Ascending aorta (tissue), 2 donors: Measurements from ENCODE around the gene DCHS1. TPM values are rescaled to one million over a fixed set of nuclear protein-coding genes. Genes with fewer than 3 reads are reported as not detected.

Experiments used
- DNase-seq, 2 donors: peaks; one replicate each; pipeline ENCODE4 v3.0.0-alpha.2; 2019; ENCODE audit warnings: low spot score in 2 of 2
- H3K27ac ChIP-seq, 2 donors: fragments of 200-600 bp; sonication (generic); one replicate each; pipeline ENCODE4 v1.5.1; 2016 to 2017; ENCODE audit warnings: mild to moderate bottlenecking in 1 of 2
- H3K27me3 ChIP-seq: fragments of 200-600 bp; sonication (generic); one replicate; pipeline ENCODE4 v1.5.1; 2017
- H3K36me3 ChIP-seq, 2 donors: fragments of 200-600 bp; sonication (generic); one replicate each; pipeline ENCODE4 v1.5.1; 2016
- H3K4me1 ChIP-seq, 2 donors: fragments of 200-600 bp; sonication (generic); one replicate each; pipeline ENCODE4 v1.5.1; 2016 to 2017; ENCODE audit warnings: mild to moderate bottlenecking in 1 of 2
- H3K4me3 ChIP-seq, 2 donors: fragments of 200-600 bp; sonication (generic); one replicate each; pipeline ENCODE4 v1.5.1; 2016 to 2017; ENCODE audit warnings: mild to moderate bottlenecking in 1 of 2
- H3K9me3 ChIP-seq, 2 donors: fragments of 200-600 bp; sonication (generic); one replicate each; pipeline ENCODE4 v1.5.1; 2016
- intact Hi-C: fragments of 100-400 bp; cut with DNase I; formaldehyde crosslinking; loops from one replicate; pipeline ENCODE4 v1.15.1; 2023
- total RNA-seq: library from RNA; depleted of rRNA; stranded (reverse); fragments of >200 nt; gene quantifications from one replicate; pipeline ENCODE4 v1.1.0, GENCODE V29; 2016
- TF ChIP-seq, protein P1 (sequence below), 3 experiments: fragments of 200-600 bp in 2 of 3; fragments of 450-650 bp in 1 of 3; sonication (generic) in 2 of 3; IDR thresholded peaks; one replicate each; pipeline ENCODE4 v1.5.1; 2016 to 2019; ENCODE audit warnings: antibody characterized with exemption in 3 of 3, mild to moderate bottlenecking in 1 of 3, moderate library complexity in 1 of 3

DCHS1 gene
- total RNA-seq, 1 donor from 2014 or later: 58.0 TPM

- intact Hi-C loops: loop anchor here (5.0 kb wide), 2 partner anchors 293 to 373 kb away; partner anchors contain the start of gene CNGA4
- H3K27ac ChIP-seq: peak overlapping the region; percentile 95 to 97
- H3K4me3 ChIP-seq: peak overlapping the region in 1 of 2 donors; percentile 95
- DNase-seq: no peak
- no peaks in the 10 kb centered on the region for H3K27me3 ChIP-seq
- peaks cover 43 to 50% of the 10 kb centered on the region in 2 donors for H3K36me3 ChIP-seq
- no peaks in the 10 kb centered on the region for H3K9me3 ChIP-seq
- TF ChIP-seq, protein P1, sequence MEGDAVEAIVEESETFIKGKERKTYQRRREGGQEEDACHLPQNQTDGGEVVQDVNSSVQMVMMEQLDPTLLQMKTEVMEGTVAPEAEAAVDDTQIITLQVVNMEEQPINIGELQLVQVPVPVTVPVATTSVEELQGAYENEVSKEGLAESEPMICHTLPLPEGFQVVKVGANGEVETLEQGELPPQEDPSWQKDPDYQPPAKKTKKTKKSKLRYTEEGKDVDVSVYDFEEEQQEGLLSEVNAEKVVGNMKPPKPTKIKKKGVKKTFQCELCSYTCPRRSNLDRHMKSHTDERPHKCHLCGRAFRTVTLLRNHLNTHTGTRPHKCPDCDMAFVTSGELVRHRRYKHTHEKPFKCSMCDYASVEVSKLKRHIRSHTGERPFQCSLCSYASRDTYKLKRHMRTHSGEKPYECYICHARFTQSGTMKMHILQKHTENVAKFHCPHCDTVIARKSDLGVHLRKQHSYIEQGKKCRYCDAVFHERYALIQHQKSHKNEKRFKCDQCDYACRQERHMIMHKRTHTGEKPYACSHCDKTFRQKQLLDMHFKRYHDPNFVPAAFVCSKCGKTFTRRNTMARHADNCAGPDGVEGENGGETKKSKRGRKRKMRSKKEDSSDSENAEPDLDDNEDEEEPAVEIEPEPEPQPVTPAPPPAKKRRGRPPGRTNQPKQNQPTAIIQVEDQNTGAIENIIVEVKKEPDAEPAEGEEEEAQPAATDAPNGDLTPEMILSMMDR (IDR thresholded peaks at IDR 0.05): no peak
- H3K4me1 ChIP-seq: peaks cover 25 to 46% of the 10 kb centered on the region in 2 donors
Measured at GRCh38 chr11:6610591-6610990, 45.0 kb downstream of the DCHS1 start.

GRCh38 chr11:6609502-6610015 is 46.0 kb downstream of the DCHS1 start:
- peak overlapping the region; percentile 95 to 97 for H3K27ac ChIP-seq
- intact Hi-C loops: loop anchor here (5.0 to 10.0 kb wide), 3 partner anchors 292 to 1375 kb away; partner anchors contain the start of genes CNGA4 and EIF3F
- peaks cover 34 to 39% of the 10 kb centered on the region in 2 donors for H3K36me3 ChIP-seq
- DNase-seq: no peak
- no peaks in the 10 kb centered on the region for H3K27me3 ChIP-seq
- TF ChIP-seq, protein P1 (IDR thresholded peaks at IDR 0.05): no peak
- peak overlapping the region in 1 of 2 donors; percentile 95 for H3K4me3 ChIP-seq
- H3K9me3 ChIP-seq: no peaks in the 10 kb centered on the region
- H3K4me1 ChIP-seq: peaks cover 25 to 46% of the 10 kb centered on the region in 2 donors

DNA sequence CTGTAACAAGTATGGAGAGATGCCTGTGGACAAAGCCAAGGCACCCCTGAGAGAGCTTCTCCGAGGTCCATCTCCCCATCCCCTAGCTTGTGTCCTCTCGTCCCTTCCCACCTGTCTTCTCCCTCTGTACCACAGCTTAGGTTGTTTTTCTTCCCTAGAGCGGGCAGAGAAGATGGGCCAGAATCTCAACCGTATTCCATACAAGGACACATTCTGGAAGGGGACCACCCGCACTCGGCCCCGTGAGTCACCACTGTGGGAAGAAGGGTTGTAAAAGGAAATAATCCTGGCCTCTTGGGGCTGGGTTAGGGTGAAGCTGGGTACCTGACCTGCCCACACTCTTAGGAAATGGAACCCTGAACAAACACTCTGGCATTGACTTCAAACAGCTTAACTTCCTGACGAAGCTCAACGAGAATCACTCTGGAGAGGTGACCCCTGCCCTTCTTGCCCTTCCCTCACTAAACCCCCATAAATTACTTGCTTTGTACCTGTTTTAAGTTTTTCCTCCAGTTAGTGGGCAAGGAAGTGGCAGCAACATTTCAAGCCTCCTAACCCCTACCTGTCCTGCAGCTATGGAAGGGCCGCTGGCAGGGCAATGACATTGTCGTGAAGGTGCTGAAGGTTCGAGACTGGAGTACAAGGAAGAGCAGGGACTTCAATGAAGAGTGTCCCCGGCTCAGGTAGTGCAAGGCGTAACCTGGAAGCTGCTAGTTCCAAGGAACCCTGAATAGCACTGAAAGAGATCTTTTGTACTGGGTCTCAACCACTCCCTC is 46.7 kb downstream of the DCHS1 start:
- Histone ChIP-seq H3K27me3 (no peaks in the 10 kb centered on the region), H3K9me3 (no peaks in the 10 kb centered on the region), H3K27ac (peak overlapping the region; percentile 95 to 97), H3K4me3 (peak overlapping the region in 1 of 2 donors; percentile 95), H3K36me3 (peaks cover 34 to 39% of the 10 kb centered on the region in 2 donors), H3K4me1 (peaks cover 25 to 46% of the 10 kb centered on the region in 2 donors)
- DNase-seq: peak in 1 of 2 donors; percentile 76
- intact Hi-C loops: loop anchor here (10.0 kb wide), 1 partner anchor 1376 kb away; the partner anchor contains the start of gene EIF3F
- TF ChIP-seq, protein P1 (IDR thresholded peaks at IDR 0.05): no peak

DNA sequence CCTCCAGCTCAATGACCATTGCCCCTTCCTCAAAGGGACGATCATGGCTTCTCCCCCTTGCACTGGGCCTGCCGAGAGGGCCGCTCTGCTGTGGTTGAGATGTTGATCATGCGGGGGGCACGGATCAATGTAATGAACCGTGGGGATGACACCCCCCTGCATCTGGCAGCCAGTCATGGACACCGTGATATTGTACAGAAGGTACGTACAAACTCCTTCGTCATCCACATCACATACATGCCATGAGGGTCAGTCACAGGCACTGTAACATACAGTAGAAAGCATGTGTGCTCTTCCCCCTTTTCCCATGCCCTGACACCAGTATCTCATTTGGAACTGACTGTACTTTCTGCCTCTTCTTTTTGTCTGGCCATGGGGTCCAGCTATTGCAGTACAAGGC is 47.6 kb downstream of the DCHS1 start:
- H3K4me3 ChIP-seq: peak overlapping the region; percentile 64 to 92
- no peaks in the 10 kb centered on the region for H3K9me3 ChIP-seq
- H3K27ac ChIP-seq: peak overlapping the region; percentile 95 to 97
- no peak for DNase-seq
- H3K36me3 ChIP-seq: peaks cover 34 to 39% of the 10 kb centered on the region in 2 donors
- no peaks in the 10 kb centered on the region for H3K27me3 ChIP-seq
- H3K4me1 ChIP-seq: peaks cover 25 to 41% of the 10 kb centered on the region in 2 donors
- TF ChIP-seq, protein P1 (IDR thresholded peaks at IDR 0.05): no peak
- intact Hi-C loops: loop anchor here (10.0 kb wide), 1 partner anchor 1377 kb away; the partner anchor contains the start of gene EIF3F

GRCh38 chr11:6607190-6607795 is 48.3 kb downstream of the DCHS1 start:
- Histone ChIP-seq H3K4me1 (peaks cover 26 to 43% of the 10 kb centered on the region in 2 donors), H3K27me3 (no peaks in the 10 kb centered on the region), H3K9me3 (no peaks in the 10 kb centered on the region), H3K36me3 (peaks cover 34 to 39% of the 10 kb centered on the region in 2 donors), H3K27ac (peak overlapping the region; percentile 95 to 97), H3K4me3 (peak overlapping the region; percentile 64 to 92)
- intact Hi-C loops: loop anchor here (2.0 to 10.0 kb wide), 2 partner anchors 132 to 1378 kb away; partner anchors contain the start of gene EIF3F
- DNase-seq: no peak
- TF ChIP-seq, protein P1 (IDR thresholded peaks at IDR 0.05): no peak
